SU-DHL-6 (cell line): Measurements from ENCODE around the gene PLXNA2.

Experiments
- H2AFZ ChIP-seq: fragments of 200-600 bp; sonication (generic); 2 replicates; pipeline ENCODE4 v1.6.1; 2014; ENCODE audit warnings: low read depth, mild to moderate bottlenecking, moderate library complexity, mixed read lengths, antibody characterized with exemption, low read length; ENCODE audit not compliant: severe bottlenecking
- H3F3A ChIP-seq: fragments of 200-600 bp; shearing (Covaris generic); 2 replicates; pipeline ENCODE4 v1.6.0; 2016; ENCODE audit warnings: antibody characterized with exemption, mild to moderate bottlenecking; ENCODE audit not compliant: insufficient read depth
- H3K27ac ChIP-seq: fragments of 200-600 bp; sonication (generic); 2 replicates; pipeline ENCODE4 v1.5.1; 2016; ENCODE audit warnings: low read depth, mild to moderate bottlenecking, low read length, moderate library complexity, mixed read lengths
- H3K27me3 ChIP-seq: fragments of 200-600 bp; sonication (generic), shearing (Covaris generic); 2 replicates; pipeline ENCODE4 v1.6.0; 2014; ENCODE audit warnings: mild to moderate bottlenecking, low read length
- H3K36me3 ChIP-seq: fragments of 200-600 bp; sonication (generic); 2 replicates; pipeline ENCODE4 v1.6.1; 2014; ENCODE audit warnings: mild to moderate bottlenecking, low read length, mixed read lengths
- H3K4me2 ChIP-seq: fragments of 300-600, 200-600 bp; shearing (Covaris generic), sonication (generic); 2 replicates; pipeline ENCODE4 v1.6.0; 2014; ENCODE audit warnings: low read length, low read depth, mild to moderate bottlenecking; ENCODE audit not compliant: poor library complexity, severe bottlenecking
- H3K4me3 ChIP-seq: fragments of 200-600 bp; sonication (generic); 2 replicates; pipeline ENCODE4 v1.5.1; 2014; ENCODE audit warnings: antibody characterized with exemption, low read length, mild to moderate bottlenecking, mixed read lengths; ENCODE audit not compliant: insufficient read depth, poor library complexity, severe bottlenecking
- H3K79me2 ChIP-seq: fragments of 200-600 bp; sonication (generic); 2 replicates; pipeline ENCODE4 v1.6.1; 2014; ENCODE audit warnings: mild to moderate bottlenecking, low read length, moderate library complexity; ENCODE audit not compliant: insufficient read depth
- H3K9ac ChIP-seq: fragments of 200-600 bp; sonication (generic); 2 replicates; pipeline ENCODE4 v1.7.0; 2014; ENCODE audit warnings: mild to moderate bottlenecking, low read length
- H3K9me2 ChIP-seq: fragments of 200-600 bp; sonication (generic); replicated peaks from 2 replicates; pipeline ENCODE4 v1.6.1; 2014; ENCODE audit warnings: low read length; ENCODE audit not compliant: insufficient read depth
- H3K9me3 ChIP-seq: fragments of 200-600 bp; sonication (generic); 2 replicates; pipeline ENCODE4 v1.6.1; 2014; ENCODE audit warnings: low read length, mixed read lengths; ENCODE audit not compliant: insufficient read depth
- H4K20me1 ChIP-seq: fragments of 200-600 bp; sonication (generic); 2 replicates; pipeline ENCODE4 v1.6.1; 2014; ENCODE audit warnings: low read depth, mild to moderate bottlenecking, antibody characterized with exemption, low read length, moderate library complexity, mixed read lengths
- EZH2phosphoT487 ChIP-seq: fragments of 200-600 bp; sonication (generic), shearing (Covaris generic); conservative IDR thresholded peaks from 2 replicates; pipeline ENCODE4 v1.6.1; 2018; ENCODE audit warnings: mild to moderate bottlenecking, antibody characterized with exemption, low read length, moderate library complexity, mixed read lengths
- TF ChIP-seq, protein P1 (sequence below): fragments of 200-600 bp; sonication (generic); IDR thresholded peaks from one replicate; pipeline ENCODE4 v1.5.1; 2017; ENCODE audit warnings: antibody characterized with exemption, mild to moderate bottlenecking, low read length, moderate library complexity; ENCODE audit not compliant: insufficient read depth, poor library complexity, severe bottlenecking

Gene PLXNA2

DNA sequence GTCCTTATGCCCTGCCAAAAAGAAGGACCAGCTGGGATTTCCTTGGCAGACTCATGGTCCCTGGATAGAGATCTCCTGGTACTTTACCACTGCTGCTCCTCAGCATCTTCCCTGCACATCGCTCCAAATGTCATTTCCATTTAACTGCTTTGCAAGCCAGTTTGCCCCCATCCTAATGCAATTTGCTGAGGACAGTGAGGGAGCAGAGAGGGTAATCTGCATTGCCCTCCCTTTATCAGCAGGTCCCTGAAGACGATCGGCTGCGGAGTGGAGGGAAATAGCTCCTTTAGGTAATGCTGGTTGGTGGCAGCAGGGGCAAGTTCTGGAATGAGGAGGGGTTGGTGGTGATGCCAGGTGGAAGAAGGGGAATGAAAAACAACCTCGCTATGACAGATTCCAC, 2.7 kb downstream of the PLXNA2 start:
- Histone ChIP-seq H3K9me2 (no peaks in the 10 kb centered on the region), H3K36me3 (no peaks in the 10 kb centered on the region), H3K79me2 (no peaks in the 10 kb centered on the region), H3K9me3 (no peaks in the 10 kb centered on the region), H3K9ac (no peak overlapping the region), H3K4me3 (no peak overlapping the region), H3K4me2 (no peak overlapping the region), H3F3A (no peaks in the 10 kb centered on the region), H4K20me1 (no peaks in the 10 kb centered on the region), H3K27ac (no peak overlapping the region), H3K27me3 (no peaks in the 10 kb centered on the region), H2AFZ (no peak overlapping the region)
- no peak for TF ChIP-seq EZH2phosphoT487
- TF ChIP-seq, protein P1, sequence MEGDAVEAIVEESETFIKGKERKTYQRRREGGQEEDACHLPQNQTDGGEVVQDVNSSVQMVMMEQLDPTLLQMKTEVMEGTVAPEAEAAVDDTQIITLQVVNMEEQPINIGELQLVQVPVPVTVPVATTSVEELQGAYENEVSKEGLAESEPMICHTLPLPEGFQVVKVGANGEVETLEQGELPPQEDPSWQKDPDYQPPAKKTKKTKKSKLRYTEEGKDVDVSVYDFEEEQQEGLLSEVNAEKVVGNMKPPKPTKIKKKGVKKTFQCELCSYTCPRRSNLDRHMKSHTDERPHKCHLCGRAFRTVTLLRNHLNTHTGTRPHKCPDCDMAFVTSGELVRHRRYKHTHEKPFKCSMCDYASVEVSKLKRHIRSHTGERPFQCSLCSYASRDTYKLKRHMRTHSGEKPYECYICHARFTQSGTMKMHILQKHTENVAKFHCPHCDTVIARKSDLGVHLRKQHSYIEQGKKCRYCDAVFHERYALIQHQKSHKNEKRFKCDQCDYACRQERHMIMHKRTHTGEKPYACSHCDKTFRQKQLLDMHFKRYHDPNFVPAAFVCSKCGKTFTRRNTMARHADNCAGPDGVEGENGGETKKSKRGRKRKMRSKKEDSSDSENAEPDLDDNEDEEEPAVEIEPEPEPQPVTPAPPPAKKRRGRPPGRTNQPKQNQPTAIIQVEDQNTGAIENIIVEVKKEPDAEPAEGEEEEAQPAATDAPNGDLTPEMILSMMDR: no peak

DNA sequence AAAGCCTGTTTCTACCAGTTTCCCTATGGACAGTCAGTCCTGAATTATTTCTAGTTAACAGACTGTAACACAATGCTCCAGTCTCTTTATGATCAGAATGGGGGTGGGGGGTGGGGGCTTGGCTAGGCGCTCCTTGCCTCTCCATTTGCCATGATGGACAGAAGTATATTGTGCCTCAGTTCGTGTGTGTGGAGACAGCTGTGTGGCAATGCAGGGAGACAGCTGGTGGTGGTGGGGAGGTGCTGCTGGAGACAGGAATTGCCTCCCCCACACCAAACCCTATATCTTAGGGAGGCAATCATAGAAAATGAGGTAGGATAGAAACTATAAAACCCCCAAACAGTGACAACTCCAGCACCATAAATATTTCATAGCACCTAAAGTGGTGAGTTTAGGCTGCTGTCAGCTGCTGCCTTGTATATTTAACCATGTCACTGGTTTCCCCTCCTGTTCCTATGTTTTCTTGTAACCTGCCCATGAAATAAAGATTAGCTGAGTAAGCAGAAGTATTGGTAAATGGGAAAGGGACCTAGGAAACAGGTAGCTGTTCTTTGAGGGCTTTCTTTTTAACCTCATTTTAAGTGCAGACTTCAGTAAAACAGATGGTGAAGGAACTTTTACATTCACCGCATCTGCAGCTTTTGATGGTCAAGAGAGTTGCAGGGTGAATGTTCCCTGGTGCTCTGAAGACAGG, 3.4 kb downstream of the PLXNA2 start:
- Histone ChIP-seq H3K9ac (no peak overlapping the region), H3F3A (no peaks in the 10 kb centered on the region), H3K9me3 (no peaks in the 10 kb centered on the region), H3K27ac (no peak overlapping the region), H3K79me2 (no peaks in the 10 kb centered on the region), H3K9me2 (no peaks in the 10 kb centered on the region), H2AFZ (no peak overlapping the region), H3K36me3 (no peaks in the 10 kb centered on the region), H4K20me1 (no peaks in the 10 kb centered on the region), H3K27me3 (no peaks in the 10 kb centered on the region), H3K4me2 (no peak overlapping the region), H3K4me3 (no peak overlapping the region)
- TF ChIP-seq, protein P1: no peak
- TF ChIP-seq EZH2phosphoT487: no peak

- TF ChIP-seq, protein P1: no peak
- no peak for TF ChIP-seq EZH2phosphoT487
- H3K4me3 ChIP-seq: no peak overlapping the region
- H3K27me3 ChIP-seq: no peaks in the 10 kb centered on the region
- H3K36me3 ChIP-seq: no peaks in the 10 kb centered on the region
- no peak overlapping the region for H2AFZ ChIP-seq
- no peaks in the 10 kb centered on the region for H3K79me2 ChIP-seq
- no peak overlapping the region for H3K27ac ChIP-seq
- no peaks in the 10 kb centered on the region for H3K9me2 ChIP-seq
- H3K9ac ChIP-seq: no peak overlapping the region
- no peak overlapping the region for H3K4me2 ChIP-seq
- H3K9me3 ChIP-seq: no peaks in the 10 kb centered on the region
- H3F3A ChIP-seq: no peaks in the 10 kb centered on the region
- H4K20me1 ChIP-seq: no peaks in the 10 kb centered on the region
Observed at GRCh38 chr1:208239473-208240381, 4.5 kb downstream of the PLXNA2 start.
